ENCODE results near the gene ATG7.
A peak's percentile ranks its signal among the peaks of the same experiment; 100 is the strongest.

The ATG7 gene

GRCh38 chr3:11566478-11566877 lies 294.3 kb downstream of the ATG7 start:
- ATAC-seq: no peak
- TF ChIP-seq BACH2 (CRISPR knock-in tag; IDR thresholded peaks at IDR 0.05; ENCODE audit: borderline replicate concordance): no peak
- TF ChIP-seq ZC3H10 (CRISPR knock-in tag; IDR thresholded peaks at IDR 0.05): no peak

GRCh38 chr3:11566916-11567315 lies 294.7 kb downstream of the ATG7 start:
- TF ChIP-seq ZC3H10 (CRISPR knock-in tag; IDR thresholded peaks at IDR 0.05) (no peak), TCF4 (CRISPR knock-in tag; IDR thresholded peaks at IDR 0.05; ENCODE audit: borderline replicate concordance) (no peak), ZNF70 (CRISPR knock-in tag; IDR thresholded peaks at IDR 0.05) (no peak), ARNTL (CRISPR knock-in tag; IDR thresholded peaks at IDR 0.05; ENCODE audit: borderline replicate concordance, low read depth) (no peak), ESRRG (CRISPR knock-in tag; IDR thresholded peaks at IDR 0.05) (no peak), BACH2 (CRISPR knock-in tag; IDR thresholded peaks at IDR 0.05; ENCODE audit: borderline replicate concordance) (no peak), SNAI2 (CRISPR knock-in tag; IDR thresholded peaks at IDR 0.05) (no peak), CREB5 (CRISPR knock-in tag; IDR thresholded peaks at IDR 0.05; ENCODE audit: low read depth) (no peak), OSR1 (CRISPR knock-in tag; IDR thresholded peaks at IDR 0.05) (no peak), CSRNP3 (CRISPR knock-in tag; IDR thresholded peaks at IDR 0.05) (no peak), TSHZ2 (CRISPR knock-in tag; IDR thresholded peaks at IDR 0.05) (no peak), PPARA (CRISPR knock-in tag; IDR thresholded peaks at IDR 0.05; ENCODE audit: borderline replicate concordance) (no peak), ZFP30 (CRISPR knock-in tag; IDR thresholded peaks at IDR 0.05) (no peak), ZNF8 (CRISPR knock-in tag; IDR thresholded peaks at IDR 0.05) (no peak), TOX (CRISPR knock-in tag; IDR thresholded peaks at IDR 0.05; ENCODE audit: borderline replicate concordance) (no peak)
- TF ChIP-seq, protein P1, sequence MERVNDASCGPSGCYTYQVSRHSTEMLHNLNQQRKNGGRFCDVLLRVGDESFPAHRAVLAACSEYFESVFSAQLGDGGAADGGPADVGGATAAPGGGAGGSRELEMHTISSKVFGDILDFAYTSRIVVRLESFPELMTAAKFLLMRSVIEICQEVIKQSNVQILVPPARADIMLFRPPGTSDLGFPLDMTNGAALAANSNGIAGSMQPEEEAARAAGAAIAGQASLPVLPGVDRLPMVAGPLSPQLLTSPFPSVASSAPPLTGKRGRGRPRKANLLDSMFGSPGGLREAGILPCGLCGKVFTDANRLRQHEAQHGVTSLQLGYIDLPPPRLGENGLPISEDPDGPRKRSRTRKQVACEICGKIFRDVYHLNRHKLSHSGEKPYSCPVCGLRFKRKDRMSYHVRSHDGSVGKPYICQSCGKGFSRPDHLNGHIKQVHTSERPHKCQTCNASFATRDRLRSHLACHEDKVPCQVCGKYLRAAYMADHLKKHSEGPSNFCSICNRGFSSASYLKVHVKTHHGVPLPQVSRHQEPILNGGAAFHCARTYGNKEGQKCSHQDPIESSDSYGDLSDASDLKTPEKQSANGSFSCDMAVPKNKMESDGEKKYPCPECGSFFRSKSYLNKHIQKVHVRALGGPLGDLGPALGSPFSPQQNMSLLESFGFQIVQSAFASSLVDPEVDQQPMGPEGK (CRISPR knock-in tag; IDR thresholded peaks at IDR 0.05; ENCODE audit: borderline replicate concordance): no peak
- TF ChIP-seq, protein P2, sequence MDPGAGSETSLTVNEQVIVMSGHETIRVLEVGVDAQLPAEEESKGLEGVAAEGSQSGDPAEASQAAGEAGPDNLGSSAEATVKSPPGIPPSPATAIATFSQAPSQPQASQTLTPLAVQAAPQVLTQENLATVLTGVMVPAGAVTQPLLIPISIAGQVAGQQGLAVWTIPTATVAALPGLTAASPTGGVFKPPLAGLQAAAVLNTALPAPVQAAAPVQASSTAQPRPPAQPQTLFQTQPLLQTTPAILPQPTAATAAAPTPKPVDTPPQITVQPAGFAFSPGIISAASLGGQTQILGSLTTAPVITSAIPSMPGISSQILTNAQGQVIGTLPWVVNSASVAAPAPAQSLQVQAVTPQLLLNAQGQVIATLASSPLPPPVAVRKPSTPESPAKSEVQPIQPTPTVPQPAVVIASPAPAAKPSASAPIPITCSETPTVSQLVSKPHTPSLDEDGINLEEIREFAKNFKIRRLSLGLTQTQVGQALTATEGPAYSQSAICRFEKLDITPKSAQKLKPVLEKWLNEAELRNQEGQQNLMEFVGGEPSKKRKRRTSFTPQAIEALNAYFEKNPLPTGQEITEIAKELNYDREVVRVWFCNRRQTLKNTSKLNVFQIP (CRISPR knock-in tag; IDR thresholded peaks at IDR 0.05; ENCODE audit: borderline replicate concordance, low read depth): no peak
- ATAC-seq: no peak

GRCh38 chr3:11567516-11568467 lies 295.6 kb downstream of the ATG7 start:
- TF ChIP-seq CSDC2 (CRISPR knock-in tag; IDR thresholded peaks at IDR 0.05) (no peak), ZNF70 (CRISPR knock-in tag; IDR thresholded peaks at IDR 0.05) (no peak), SNAI2 (CRISPR knock-in tag; IDR thresholded peaks at IDR 0.05) (no peak), GLIS3 (CRISPR knock-in tag; IDR thresholded peaks at IDR 0.05) (no peak), OSR1 (CRISPR knock-in tag; IDR thresholded peaks at IDR 0.05) (no peak), RARB (CRISPR knock-in tag; IDR thresholded peaks at IDR 0.05) (no peak), CSRNP3 (CRISPR knock-in tag; IDR thresholded peaks at IDR 0.05) (no peak), ISL1 (CRISPR knock-in tag; IDR thresholded peaks at IDR 0.05) (no peak)
- ATAC-seq: peak; percentile 61
